Measurements from ENCODE around the gene NAA10.

NAA10 gene

GRCh38 chrX:153919281-153919680 lies 15.6 kb downstream of the NAA10 start:
- TF ChIP-seq KLF1 (tag by site-specific recombination; IDR thresholded peaks at IDR 0.05) (no peak), ZNF571 (tag by site-specific recombination; IDR thresholded peaks at IDR 0.05) (no peak), PRDM1 (tag by site-specific recombination; IDR thresholded peaks at IDR 0.05) (no peak), ZSCAN23 (tag by site-specific recombination; IDR thresholded peaks at IDR 0.05) (no peak), ZNF175 (tag by site-specific recombination; IDR thresholded peaks at IDR 0.05) (no peak), ZNF776 (tag by site-specific recombination; IDR thresholded peaks at IDR 0.05; ENCODE audit: borderline replicate concordance) (no peak), ZNF214 (tag by site-specific recombination; IDR thresholded peaks at IDR 0.05; ENCODE audit: borderline replicate concordance) (no peak), HOXC10 (CRISPR knock-in tag; IDR thresholded peaks at IDR 0.05) (no peak), ZNF133 (tag by site-specific recombination; IDR thresholded peaks at IDR 0.05) (no peak), ZNF664 (tag by site-specific recombination; IDR thresholded peaks at IDR 0.05) (no peak), ZSCAN16 (tag by site-specific recombination; IDR thresholded peaks at IDR 0.05) (no peak), ZNF830 (tag by site-specific recombination; IDR thresholded peaks at IDR 0.05; ENCODE audit: low read depth) (no peak), ZNF596 (tag by site-specific recombination; IDR thresholded peaks at IDR 0.05) (no peak), OVOL3 (tag by site-specific recombination; IDR thresholded peaks at IDR 0.05) (no peak), MEIS1 (CRISPR knock-in tag; IDR thresholded peaks at IDR 0.05; ENCODE audit: borderline replicate concordance) (no peak), ZNF544 (tag by site-specific recombination; IDR thresholded peaks at IDR 0.05) (no peak), ZNF837 (tag by site-specific recombination; IDR thresholded peaks at IDR 0.05) (no peak), ZNF660 (tag by site-specific recombination; IDR thresholded peaks at IDR 0.05) (no peak)
- TF ChIP-seq, protein P1, sequence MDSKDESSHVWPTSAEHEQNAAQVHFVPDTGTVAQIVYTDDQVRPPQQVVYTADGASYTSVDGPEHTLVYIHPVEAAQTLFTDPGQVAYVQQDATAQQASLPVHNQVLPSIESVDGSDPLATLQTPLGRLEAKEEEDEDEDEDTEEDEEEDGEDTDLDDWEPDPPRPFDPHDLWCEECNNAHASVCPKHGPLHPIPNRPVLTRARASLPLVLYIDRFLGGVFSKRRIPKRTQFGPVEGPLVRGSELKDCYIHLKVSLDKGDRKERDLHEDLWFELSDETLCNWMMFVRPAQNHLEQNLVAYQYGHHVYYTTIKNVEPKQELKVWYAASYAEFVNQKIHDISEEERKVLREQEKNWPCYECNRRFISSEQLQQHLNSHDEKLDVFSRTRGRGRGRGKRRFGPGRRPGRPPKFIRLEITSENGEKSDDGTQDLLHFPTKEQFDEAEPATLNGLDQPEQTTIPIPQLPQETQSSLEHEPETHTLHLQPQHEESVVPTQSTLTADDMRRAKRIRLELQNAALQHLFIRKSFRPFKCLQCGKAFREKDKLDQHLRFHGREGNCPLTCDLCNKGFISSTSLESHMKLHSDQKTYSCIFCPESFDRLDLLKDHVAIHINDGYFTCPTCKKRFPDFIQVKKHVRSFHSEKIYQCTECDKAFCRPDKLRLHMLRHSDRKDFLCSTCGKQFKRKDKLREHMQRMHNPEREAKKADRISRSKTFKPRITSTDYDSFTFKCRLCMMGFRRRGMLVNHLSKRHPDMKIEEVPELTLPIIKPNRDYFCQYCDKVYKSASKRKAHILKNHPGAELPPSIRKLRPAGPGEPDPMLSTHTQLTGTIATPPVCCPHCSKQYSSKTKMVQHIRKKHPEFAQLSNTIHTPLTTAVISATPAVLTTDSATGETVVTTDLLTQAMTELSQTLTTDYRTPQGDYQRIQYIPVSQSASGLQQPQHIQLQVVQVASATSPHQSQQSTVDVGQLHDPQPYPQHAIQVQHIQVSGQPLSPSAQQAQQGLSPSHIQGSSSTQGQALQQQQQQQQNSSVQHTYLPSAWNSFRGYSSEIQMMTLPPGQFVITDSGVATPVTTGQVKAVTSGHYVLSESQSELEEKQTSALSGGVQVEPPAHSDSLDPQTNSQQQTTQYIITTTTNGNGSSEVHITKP (tag by site-specific recombination; IDR thresholded peaks at IDR 0.05) = no peak
- TF ChIP-seq, protein P2, sequence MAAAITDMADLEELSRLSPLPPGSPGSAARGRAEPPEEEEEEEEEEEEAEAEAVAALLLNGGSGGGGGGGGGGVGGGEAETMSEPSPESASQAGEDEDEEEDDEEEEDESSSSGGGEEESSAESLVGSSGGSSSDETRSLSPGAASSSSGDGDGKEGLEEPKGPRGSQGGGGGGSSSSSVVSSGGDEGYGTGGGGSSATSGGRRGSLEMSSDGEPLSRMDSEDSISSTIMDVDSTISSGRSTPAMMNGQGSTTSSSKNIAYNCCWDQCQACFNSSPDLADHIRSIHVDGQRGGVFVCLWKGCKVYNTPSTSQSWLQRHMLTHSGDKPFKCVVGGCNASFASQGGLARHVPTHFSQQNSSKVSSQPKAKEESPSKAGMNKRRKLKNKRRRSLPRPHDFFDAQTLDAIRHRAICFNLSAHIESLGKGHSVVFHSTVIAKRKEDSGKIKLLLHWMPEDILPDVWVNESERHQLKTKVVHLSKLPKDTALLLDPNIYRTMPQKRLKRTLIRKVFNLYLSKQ (tag by site-specific recombination; IDR thresholded peaks at IDR 0.05; ENCODE audit: borderline replicate concordance) = no peak
- ChIA-PET POLR2A (no interaction called here), CTCF (interaction anchor here (0.6 to 9.1 kb wide), 2 partner anchors 30 to 888 kb away, joined by 8 to 168 read pairs; partner anchors contain the start of gene RENBP)

DNA sequence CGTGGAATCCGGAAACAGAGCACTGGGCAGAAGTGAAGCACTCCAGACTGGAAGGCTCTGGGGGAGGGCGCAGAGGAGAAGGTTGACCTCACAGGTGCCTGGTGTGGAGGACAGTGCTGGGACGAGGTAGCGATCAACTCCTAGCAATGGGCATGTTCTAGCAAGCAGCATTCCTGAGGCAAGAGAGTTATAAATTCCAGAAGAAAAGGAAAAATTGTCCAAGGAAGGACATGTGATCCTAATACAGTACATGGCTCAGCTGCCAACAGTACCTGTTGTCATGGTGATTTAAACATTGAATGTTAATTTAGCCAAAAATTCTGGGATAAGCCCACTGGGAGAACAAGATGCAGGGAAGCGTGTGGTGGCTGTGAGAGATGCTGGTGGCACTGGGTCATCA lies 17.0 kb downstream of the NAA10 start:
- no peaks in the 10 kb centered on the region for H3K9me3 ChIP-seq (ENCODE audit: control insufficient read depth, insufficient read depth, low read depth, low read length)
- CTCF ChIA-PET = interaction anchor here (0.9 to 9.1 kb wide), 4 partner anchors 31 to 492 kb away, joined by 3 to 168 read pairs (median 4); partner anchors contain the start of gene RENBP
- H3K4me3 ChIP-seq (ENCODE audit: low read depth, low read length) = no peak overlapping the region
- H3K4me1 ChIP-seq (ENCODE audit: control insufficient read depth, insufficient read depth, low read length) = no peaks in the 10 kb centered on the region
- no peaks in the 10 kb centered on the region for H3K36me3 ChIP-seq (ENCODE audit: control insufficient read depth in 2 of 2, insufficient read depth in 1 of 2, low read length in 2 of 2)
- POLR2A ChIA-PET = interaction anchor here (1.2 to 1.5 kb wide), 2 partner anchors 9 to 11 kb away, joined by 6 to 8 read pairs; no protein-coding TSS in a partner anchor
- H3K27ac ChIP-seq (ENCODE audit: extremely low read depth, low read depth, low read length) = no peak overlapping the region
- no peak for TF ChIP-seq ZNF416 (tag by site-specific recombination; IDR thresholded peaks at IDR 0.05)
- TF ChIP-seq ZNF658 (tag by site-specific recombination; IDR thresholded peaks at IDR 0.05) = no peak
- TF ChIP-seq ZNF776 (tag by site-specific recombination; IDR thresholded peaks at IDR 0.05; ENCODE audit: borderline replicate concordance) = no peak
- TF ChIP-seq ZNF114 (tag by site-specific recombination; IDR thresholded peaks at IDR 0.05) = no peak
- no peak for TF ChIP-seq ZBTB21 (tag by site-specific recombination; IDR thresholded peaks at IDR 0.05)
- TF ChIP-seq ZNF830 (tag by site-specific recombination; IDR thresholded peaks at IDR 0.05; ENCODE audit: low read depth) = no peak
- no peak for TF ChIP-seq ATF2 (tag by site-specific recombination; IDR thresholded peaks at IDR 0.05; ENCODE audit: low read depth)
- TF ChIP-seq MYNN (tag by site-specific recombination; IDR thresholded peaks at IDR 0.05; ENCODE audit: borderline replicate concordance) = no peak
- TF ChIP-seq, protein P3, sequence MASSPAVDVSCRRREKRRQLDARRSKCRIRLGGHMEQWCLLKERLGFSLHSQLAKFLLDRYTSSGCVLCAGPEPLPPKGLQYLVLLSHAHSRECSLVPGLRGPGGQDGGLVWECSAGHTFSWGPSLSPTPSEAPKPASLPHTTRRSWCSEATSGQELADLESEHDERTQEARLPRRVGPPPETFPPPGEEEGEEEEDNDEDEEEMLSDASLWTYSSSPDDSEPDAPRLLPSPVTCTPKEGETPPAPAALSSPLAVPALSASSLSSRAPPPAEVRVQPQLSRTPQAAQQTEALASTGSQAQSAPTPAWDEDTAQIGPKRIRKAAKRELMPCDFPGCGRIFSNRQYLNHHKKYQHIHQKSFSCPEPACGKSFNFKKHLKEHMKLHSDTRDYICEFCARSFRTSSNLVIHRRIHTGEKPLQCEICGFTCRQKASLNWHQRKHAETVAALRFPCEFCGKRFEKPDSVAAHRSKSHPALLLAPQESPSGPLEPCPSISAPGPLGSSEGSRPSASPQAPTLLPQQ (tag by site-specific recombination; IDR thresholded peaks at IDR 0.05) = no peak
- no peak for TF ChIP-seq KLF7 (tag by site-specific recombination; IDR thresholded peaks at IDR 0.05; ENCODE audit: borderline replicate concordance)
- no peak for TF ChIP-seq ZNF768 (tag by site-specific recombination; IDR thresholded peaks at IDR 0.05)
- TF ChIP-seq YY1 (tag by site-specific recombination; IDR thresholded peaks at IDR 0.05) = no peak

More at GRCh38 chrX:153919281-153919680, 15.6 kb downstream of the NAA10 start:
- no peaks in the 10 kb centered on the region for H3K4me1 ChIP-seq (ENCODE audit: control insufficient read depth, insufficient read depth, low read length)
- H3K27ac ChIP-seq (ENCODE audit: extremely low read depth, low read depth, low read length) = no peak overlapping the region
- no peaks in the 10 kb centered on the region for H3K36me3 ChIP-seq (ENCODE audit: control insufficient read depth in 2 of 2, insufficient read depth in 1 of 2, low read length in 2 of 2)
- no peak overlapping the region for H3K4me3 ChIP-seq (ENCODE audit: low read depth, low read length)
- no peaks in the 10 kb centered on the region for H3K9me3 ChIP-seq (ENCODE audit: control insufficient read depth, insufficient read depth, low read depth, low read length)
